ENCODE measurements around the gene CCT7.

- no peak for TF ChIP-seq EZH2phosphoT487 (IDR thresholded peaks at IDR 0.05; ENCODE audit: low read depth)
- TF ChIP-seq, protein P1, sequence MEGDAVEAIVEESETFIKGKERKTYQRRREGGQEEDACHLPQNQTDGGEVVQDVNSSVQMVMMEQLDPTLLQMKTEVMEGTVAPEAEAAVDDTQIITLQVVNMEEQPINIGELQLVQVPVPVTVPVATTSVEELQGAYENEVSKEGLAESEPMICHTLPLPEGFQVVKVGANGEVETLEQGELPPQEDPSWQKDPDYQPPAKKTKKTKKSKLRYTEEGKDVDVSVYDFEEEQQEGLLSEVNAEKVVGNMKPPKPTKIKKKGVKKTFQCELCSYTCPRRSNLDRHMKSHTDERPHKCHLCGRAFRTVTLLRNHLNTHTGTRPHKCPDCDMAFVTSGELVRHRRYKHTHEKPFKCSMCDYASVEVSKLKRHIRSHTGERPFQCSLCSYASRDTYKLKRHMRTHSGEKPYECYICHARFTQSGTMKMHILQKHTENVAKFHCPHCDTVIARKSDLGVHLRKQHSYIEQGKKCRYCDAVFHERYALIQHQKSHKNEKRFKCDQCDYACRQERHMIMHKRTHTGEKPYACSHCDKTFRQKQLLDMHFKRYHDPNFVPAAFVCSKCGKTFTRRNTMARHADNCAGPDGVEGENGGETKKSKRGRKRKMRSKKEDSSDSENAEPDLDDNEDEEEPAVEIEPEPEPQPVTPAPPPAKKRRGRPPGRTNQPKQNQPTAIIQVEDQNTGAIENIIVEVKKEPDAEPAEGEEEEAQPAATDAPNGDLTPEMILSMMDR (IDR thresholded peaks at IDR 0.05; ENCODE audit: low read depth, low read length) = no peak
Observed at GRCh38 chr2:73185965-73186364, 48.1 kb upstream of the CCT7 start.
